Calu3 (cell line): ENCODE measurements around the gene ZNF618. TPM values are rescaled to one million over a fixed set of nuclear protein-coding genes. Genes with fewer than 3 reads are reported as not detected.

Source experiments
- BruUV-seq: library from RNA; stranded (reverse); fragments of 400-500 nt; replicated peaks from 2 replicates; lab custom pipeline; 2021; lab: Mats Ljungman, UMichigan
- CTCF ChIA-PET: fragments of 300-600 bp; sonication (Branson Sonifier 250); formaldehyde crosslinking; loops from one replicate; lab custom pipeline; 2022; ENCODE audit warnings: antibody characterized with exemption; lab: Charles Lee
- DNase-seq: peaks from one replicate; pipeline ENCODE4 v3.0.0; 2022
- H3K27ac Mint-ChIP-seq: one replicate; pipeline ENCODE4 v1.8.0; 2022; ENCODE audit warnings: mixed read lengths; ENCODE audit not compliant: unreplicated experiment
- H3K27me3 Mint-ChIP-seq: one replicate; pipeline ENCODE4 v1.8.0; 2022; ENCODE audit warnings: mixed read lengths; ENCODE audit not compliant: unreplicated experiment
- H3K36me3 Mint-ChIP-seq: one replicate; pipeline ENCODE4 v1.8.0; 2022; ENCODE audit warnings: mild to moderate bottlenecking, moderate library complexity, mixed read lengths; ENCODE audit not compliant: insufficient read depth, unreplicated experiment
- H3K4me1 Mint-ChIP-seq: one replicate; pipeline ENCODE4 v1.8.0; 2022; ENCODE audit warnings: mild to moderate bottlenecking, low read depth, mixed read lengths; ENCODE audit not compliant: unreplicated experiment
- H3K4me3 Mint-ChIP-seq: one replicate; pipeline ENCODE4 v1.8.0; 2022; ENCODE audit warnings: mild to moderate bottlenecking, low read depth, moderate library complexity, mixed read lengths; ENCODE audit not compliant: unreplicated experiment
- H3K9me3 Mint-ChIP-seq: one replicate; pipeline ENCODE4 v1.8.0; 2022; ENCODE audit warnings: low read depth, mixed read lengths; ENCODE audit not compliant: unreplicated experiment
- CTCF ChIP-seq: fragments of 200-600 bp; IDR thresholded peaks from one replicate; pipeline ENCODE4 v1.8.0; 2022; ENCODE audit warnings: antibody characterized with exemption; ENCODE audit not compliant: unreplicated experiment
- intact Hi-C: fragments of 100-400 bp; cut with micrococcal nuclease; formaldehyde crosslinking; loops from one replicate; pipeline ENCODE4 v1.10.0; 2022; ENCODE audit not compliant: unreplicated experiment
- total RNA-seq: library from RNA; stranded (reverse); gene quantifications from 2 replicates; pipeline ENCODE4 v1.2.3, GENCODE V29; 2022

The ZNF618 gene
- total RNA-seq, 1 experiment from 2014 or later = 20.3 TPM

GRCh38 chr9:113953531-113953930, 77.4 kb downstream of the ZNF618 start:
- H3K27me3 Mint-ChIP-seq = no peaks in the 10 kb centered on the region
- H3K9me3 Mint-ChIP-seq = no peaks in the 10 kb centered on the region
- H3K4me3 Mint-ChIP-seq = no peak overlapping the region
- no peak for DNase-seq
- TF ChIP-seq CTCF = no peak
- intact Hi-C loops = no loop called here
- H3K4me1 Mint-ChIP-seq = peaks cover 21% of the 10 kb centered on the region
- CTCF ChIA-PET = no interaction called here
- H3K36me3 Mint-ChIP-seq = no peaks in the 10 kb centered on the region
- H3K27ac Mint-ChIP-seq = no peak overlapping the region
- BruUV-seq = no TSS peak

- BruUV-seq = no TSS peak
- intact Hi-C loops = no loop called here
- DNase-seq = no peak
- no peak overlapping the region for H3K4me3 Mint-ChIP-seq
- no peak overlapping the region for H3K27ac Mint-ChIP-seq
- no peaks in the 10 kb centered on the region for H3K36me3 Mint-ChIP-seq
- CTCF ChIA-PET = no interaction called here
- peaks cover 23% of the 10 kb centered on the region for H3K4me1 Mint-ChIP-seq
- TF ChIP-seq CTCF = no peak
- H3K27me3 Mint-ChIP-seq = no peaks in the 10 kb centered on the region
- no peaks in the 10 kb centered on the region for H3K9me3 Mint-ChIP-seq
Measured at GRCh38 chr9:113954591-113954990, 78.5 kb downstream of the ZNF618 start.

- H3K27me3 Mint-ChIP-seq = no peaks in the 10 kb centered on the region
- TF ChIP-seq CTCF = no peak
- BruUV-seq = no TSS peak
- intact Hi-C loops = no loop called here
- H3K4me1 Mint-ChIP-seq = peaks cover 23% of the 10 kb centered on the region
- DNase-seq = no peak
- H3K9me3 Mint-ChIP-seq = no peaks in the 10 kb centered on the region
- no peaks in the 10 kb centered on the region for H3K36me3 Mint-ChIP-seq
- CTCF ChIA-PET = no interaction called here
- no peak overlapping the region for H3K27ac Mint-ChIP-seq
- no peak overlapping the region for H3K4me3 Mint-ChIP-seq
Measured at GRCh38 chr9:113955076-113955752, 79.1 kb downstream of the ZNF618 start.

- no peak overlapping the region for H3K4me3 Mint-ChIP-seq
- H3K4me1 Mint-ChIP-seq = peaks cover 23% of the 10 kb centered on the region
- H3K27me3 Mint-ChIP-seq = no peaks in the 10 kb centered on the region
- TF ChIP-seq CTCF = no peak
- no peak overlapping the region for H3K27ac Mint-ChIP-seq
- BruUV-seq = no TSS peak
- intact Hi-C loops = no loop called here
- CTCF ChIA-PET = interaction anchor here (0.6 kb wide), 1 partner anchor 19 kb away, joined by 9 read pairs; no protein-coding TSS in a partner anchor
- DNase-seq = no peak
- no peaks in the 10 kb centered on the region for H3K36me3 Mint-ChIP-seq
- no peaks in the 10 kb centered on the region for H3K9me3 Mint-ChIP-seq
Measured at GRCh38 chr9:113956901-113957300, 80.8 kb downstream of the ZNF618 start.
